HEK293 (cell line): ENCODE measurements around the gene ZNF330.

Source experiments
- GLIS1 ChIP-seq: fragments of 450-650 bp; formaldehyde crosslinking; IDR thresholded peaks from 2 replicates; pipeline ENCODE4 v1.5.1; 2016; ENCODE audit warnings: missing biosample characterization, missing genetic modification characterization
- REPIN1 ChIP-seq: fragments of 450-650 bp; formaldehyde crosslinking; IDR thresholded peaks from 2 replicates; pipeline ENCODE4 v1.5.1; 2017; ENCODE audit warnings: missing biosample characterization, missing genetic modification characterization, low read depth
- ZBTB21 ChIP-seq: fragments of 450-650 bp; formaldehyde crosslinking; IDR thresholded peaks from 2 replicates; pipeline ENCODE4 v1.5.1; 2017; ENCODE audit warnings: missing biosample characterization, missing genetic modification characterization
- ZEB2 ChIP-seq: fragments of 450-650 bp; formaldehyde crosslinking; IDR thresholded peaks from 2 replicates; pipeline ENCODE4 v1.5.1; 2016; ENCODE audit warnings: missing biosample characterization, missing genetic modification characterization
- ZFP3 ChIP-seq: fragments of 450-650 bp; formaldehyde crosslinking; IDR thresholded peaks from 2 replicates; pipeline ENCODE4 v1.5.1; 2016; ENCODE audit warnings: low read depth, missing biosample characterization, missing genetic modification characterization
- ZNF114 ChIP-seq: fragments of 450-650 bp; formaldehyde crosslinking; IDR thresholded peaks from 2 replicates; pipeline ENCODE4 v1.5.0; 2017; ENCODE audit warnings: missing biosample characterization, missing genetic modification characterization
- ZNF776 ChIP-seq: fragments of 450-650 bp; formaldehyde crosslinking; IDR thresholded peaks from 2 replicates; pipeline ENCODE4 v1.5.0; 2017; ENCODE audit warnings: missing biosample characterization, missing genetic modification characterization, borderline replicate concordance
- TF ChIP-seq, protein P1 (sequence below): fragments of 450-650 bp; formaldehyde crosslinking; IDR thresholded peaks from 2 replicates; pipeline ENCODE4 v1.5.1; 2016; ENCODE audit warnings: missing biosample characterization, missing genetic modification characterization
- TF ChIP-seq, protein P2 (sequence below): fragments of 450-650 bp; formaldehyde crosslinking; IDR thresholded peaks from 2 replicates; pipeline ENCODE4 v1.5.1; 2017; ENCODE audit warnings: missing biosample characterization, missing genetic modification characterization
- TF ChIP-seq, protein P3 (sequence below): fragments of 450-650 bp; formaldehyde crosslinking; IDR thresholded peaks from 2 replicates; pipeline ENCODE4 v1.5.1; 2016; ENCODE audit warnings: missing biosample characterization, missing genetic modification characterization

DNA sequence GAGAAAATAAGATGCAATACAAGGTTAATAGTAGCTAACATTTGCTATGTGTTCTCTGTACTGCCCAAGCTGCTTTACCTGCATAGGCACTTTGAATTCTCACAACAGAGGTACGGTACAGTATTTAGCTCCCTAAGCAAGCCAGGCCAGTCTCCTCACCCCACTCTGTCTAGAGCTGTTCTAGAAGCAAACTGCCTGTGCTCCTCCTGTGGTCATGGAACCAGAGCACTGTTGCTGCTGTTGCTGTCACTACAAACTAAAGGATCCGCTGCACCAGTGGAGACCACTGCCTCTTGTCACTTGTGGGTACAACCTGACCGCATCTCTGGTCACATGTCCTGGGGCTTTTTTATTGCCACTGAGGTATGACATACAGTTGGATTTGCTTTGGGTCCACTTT is 19.6 kb downstream of the ZNF330 start:
- TF ChIP-seq, protein P1, sequence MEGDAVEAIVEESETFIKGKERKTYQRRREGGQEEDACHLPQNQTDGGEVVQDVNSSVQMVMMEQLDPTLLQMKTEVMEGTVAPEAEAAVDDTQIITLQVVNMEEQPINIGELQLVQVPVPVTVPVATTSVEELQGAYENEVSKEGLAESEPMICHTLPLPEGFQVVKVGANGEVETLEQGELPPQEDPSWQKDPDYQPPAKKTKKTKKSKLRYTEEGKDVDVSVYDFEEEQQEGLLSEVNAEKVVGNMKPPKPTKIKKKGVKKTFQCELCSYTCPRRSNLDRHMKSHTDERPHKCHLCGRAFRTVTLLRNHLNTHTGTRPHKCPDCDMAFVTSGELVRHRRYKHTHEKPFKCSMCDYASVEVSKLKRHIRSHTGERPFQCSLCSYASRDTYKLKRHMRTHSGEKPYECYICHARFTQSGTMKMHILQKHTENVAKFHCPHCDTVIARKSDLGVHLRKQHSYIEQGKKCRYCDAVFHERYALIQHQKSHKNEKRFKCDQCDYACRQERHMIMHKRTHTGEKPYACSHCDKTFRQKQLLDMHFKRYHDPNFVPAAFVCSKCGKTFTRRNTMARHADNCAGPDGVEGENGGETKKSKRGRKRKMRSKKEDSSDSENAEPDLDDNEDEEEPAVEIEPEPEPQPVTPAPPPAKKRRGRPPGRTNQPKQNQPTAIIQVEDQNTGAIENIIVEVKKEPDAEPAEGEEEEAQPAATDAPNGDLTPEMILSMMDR (tag by site-specific recombination), result no peak
- TF ChIP-seq ZFP3 (tag by site-specific recombination) (no peak), ZNF776 (tag by site-specific recombination) (no peak), REPIN1 (tag by site-specific recombination) (no peak), GLIS1 (no peak), ZBTB21 (tag by site-specific recombination) (no peak), ZEB2 (tag by site-specific recombination) (no peak), ZNF114 (tag by site-specific recombination) (no peak)
- TF ChIP-seq, protein P2, sequence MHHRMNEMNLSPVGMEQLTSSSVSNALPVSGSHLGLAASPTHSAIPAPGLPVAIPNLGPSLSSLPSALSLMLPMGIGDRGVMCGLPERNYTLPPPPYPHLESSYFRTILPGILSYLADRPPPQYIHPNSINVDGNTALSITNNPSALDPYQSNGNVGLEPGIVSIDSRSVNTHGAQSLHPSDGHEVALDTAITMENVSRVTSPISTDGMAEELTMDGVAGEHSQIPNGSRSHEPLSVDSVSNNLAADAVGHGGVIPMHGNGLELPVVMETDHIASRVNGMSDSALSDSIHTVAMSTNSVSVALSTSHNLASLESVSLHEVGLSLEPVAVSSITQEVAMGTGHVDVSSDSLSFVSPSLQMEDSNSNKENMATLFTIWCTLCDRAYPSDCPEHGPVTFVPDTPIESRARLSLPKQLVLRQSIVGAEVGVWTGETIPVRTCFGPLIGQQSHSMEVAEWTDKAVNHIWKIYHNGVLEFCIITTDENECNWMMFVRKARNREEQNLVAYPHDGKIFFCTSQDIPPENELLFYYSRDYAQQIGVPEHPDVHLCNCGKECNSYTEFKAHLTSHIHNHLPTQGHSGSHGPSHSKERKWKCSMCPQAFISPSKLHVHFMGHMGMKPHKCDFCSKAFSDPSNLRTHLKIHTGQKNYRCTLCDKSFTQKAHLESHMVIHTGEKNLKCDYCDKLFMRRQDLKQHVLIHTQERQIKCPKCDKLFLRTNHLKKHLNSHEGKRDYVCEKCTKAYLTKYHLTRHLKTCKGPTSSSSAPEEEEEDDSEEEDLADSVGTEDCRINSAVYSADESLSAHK (tag by site-specific recombination), result no peak
- TF ChIP-seq, protein P3, sequence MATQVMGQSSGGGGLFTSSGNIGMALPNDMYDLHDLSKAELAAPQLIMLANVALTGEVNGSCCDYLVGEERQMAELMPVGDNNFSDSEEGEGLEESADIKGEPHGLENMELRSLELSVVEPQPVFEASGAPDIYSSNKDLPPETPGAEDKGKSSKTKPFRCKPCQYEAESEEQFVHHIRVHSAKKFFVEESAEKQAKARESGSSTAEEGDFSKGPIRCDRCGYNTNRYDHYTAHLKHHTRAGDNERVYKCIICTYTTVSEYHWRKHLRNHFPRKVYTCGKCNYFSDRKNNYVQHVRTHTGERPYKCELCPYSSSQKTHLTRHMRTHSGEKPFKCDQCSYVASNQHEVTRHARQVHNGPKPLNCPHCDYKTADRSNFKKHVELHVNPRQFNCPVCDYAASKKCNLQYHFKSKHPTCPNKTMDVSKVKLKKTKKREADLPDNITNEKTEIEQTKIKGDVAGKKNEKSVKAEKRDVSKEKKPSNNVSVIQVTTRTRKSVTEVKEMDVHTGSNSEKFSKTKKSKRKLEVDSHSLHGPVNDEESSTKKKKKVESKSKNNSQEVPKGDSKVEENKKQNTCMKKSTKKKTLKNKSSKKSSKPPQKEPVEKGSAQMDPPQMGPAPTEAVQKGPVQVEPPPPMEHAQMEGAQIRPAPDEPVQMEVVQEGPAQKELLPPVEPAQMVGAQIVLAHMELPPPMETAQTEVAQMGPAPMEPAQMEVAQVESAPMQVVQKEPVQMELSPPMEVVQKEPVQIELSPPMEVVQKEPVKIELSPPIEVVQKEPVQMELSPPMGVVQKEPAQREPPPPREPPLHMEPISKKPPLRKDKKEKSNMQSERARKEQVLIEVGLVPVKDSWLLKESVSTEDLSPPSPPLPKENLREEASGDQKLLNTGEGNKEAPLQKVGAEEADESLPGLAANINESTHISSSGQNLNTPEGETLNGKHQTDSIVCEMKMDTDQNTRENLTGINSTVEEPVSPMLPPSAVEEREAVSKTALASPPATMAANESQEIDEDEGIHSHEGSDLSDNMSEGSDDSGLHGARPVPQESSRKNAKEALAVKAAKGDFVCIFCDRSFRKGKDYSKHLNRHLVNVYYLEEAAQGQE (tag by site-specific recombination), result no peak
